ENCODE data around the gene PTPN6. TPM values are rescaled to one million over a fixed set of nuclear protein-coding genes. Genes with fewer than 3 reads are reported as not detected.
A peak's percentile ranks its signal among the peaks of the same experiment; 100 is the strongest.

Gene PTPN6
- total and polyA plus RNA-seq, 2 experiments from 2014 or later = 17.4 to 28.4 TPM

DNA sequence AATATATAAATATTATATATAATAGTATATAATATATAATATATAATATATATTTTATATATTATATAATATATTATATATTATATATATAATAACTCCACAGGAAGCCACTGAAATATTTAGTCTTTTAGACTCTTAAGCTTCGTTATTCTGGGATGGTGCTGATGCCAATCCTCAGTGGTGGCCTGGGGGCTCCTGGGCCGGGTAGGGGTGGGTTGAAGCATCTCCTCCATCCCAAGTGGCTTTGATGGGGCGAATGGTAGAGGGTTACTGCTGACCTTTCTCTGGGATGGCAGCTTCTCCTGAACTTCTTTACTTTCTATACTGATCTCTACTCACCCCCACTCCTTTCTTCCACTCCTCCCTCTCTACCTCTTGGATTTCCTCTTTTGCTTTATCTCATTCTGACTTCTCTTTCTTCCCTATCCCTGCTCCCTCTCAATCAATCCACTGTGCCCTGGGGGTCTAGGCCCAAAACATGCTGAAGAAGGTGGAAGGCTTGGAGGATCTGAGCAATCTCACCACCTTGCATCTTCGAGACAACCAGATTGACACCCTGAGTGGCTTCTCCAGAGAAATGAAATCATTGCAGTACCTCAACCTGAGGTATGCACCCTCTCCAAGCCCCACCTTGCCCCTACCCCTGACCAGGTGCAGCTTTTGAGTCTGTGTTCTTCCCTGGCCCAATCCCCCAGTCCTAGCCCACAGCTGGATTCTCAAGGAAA, 41.6 kb upstream of the PTPN6 start:
- Histone ChIP-seq H3K27ac (no peak overlapping the region), H3K36me3 (no peaks in the 10 kb centered on the region), H3K4me1 (ENCODE audit: low read depth) (peaks cover 4% of the 10 kb centered on the region), H3K27me3 (no peaks in the 10 kb centered on the region), H3K9me3 (ENCODE audit: low read depth) (no peaks in the 10 kb centered on the region), H3K4me3 (no peak overlapping the region)
- no peak for DNase-seq (ENCODE audit: low read depth in 1 of 2, low spot score in 1 of 2)
- TF ChIP-seq, protein P1, sequence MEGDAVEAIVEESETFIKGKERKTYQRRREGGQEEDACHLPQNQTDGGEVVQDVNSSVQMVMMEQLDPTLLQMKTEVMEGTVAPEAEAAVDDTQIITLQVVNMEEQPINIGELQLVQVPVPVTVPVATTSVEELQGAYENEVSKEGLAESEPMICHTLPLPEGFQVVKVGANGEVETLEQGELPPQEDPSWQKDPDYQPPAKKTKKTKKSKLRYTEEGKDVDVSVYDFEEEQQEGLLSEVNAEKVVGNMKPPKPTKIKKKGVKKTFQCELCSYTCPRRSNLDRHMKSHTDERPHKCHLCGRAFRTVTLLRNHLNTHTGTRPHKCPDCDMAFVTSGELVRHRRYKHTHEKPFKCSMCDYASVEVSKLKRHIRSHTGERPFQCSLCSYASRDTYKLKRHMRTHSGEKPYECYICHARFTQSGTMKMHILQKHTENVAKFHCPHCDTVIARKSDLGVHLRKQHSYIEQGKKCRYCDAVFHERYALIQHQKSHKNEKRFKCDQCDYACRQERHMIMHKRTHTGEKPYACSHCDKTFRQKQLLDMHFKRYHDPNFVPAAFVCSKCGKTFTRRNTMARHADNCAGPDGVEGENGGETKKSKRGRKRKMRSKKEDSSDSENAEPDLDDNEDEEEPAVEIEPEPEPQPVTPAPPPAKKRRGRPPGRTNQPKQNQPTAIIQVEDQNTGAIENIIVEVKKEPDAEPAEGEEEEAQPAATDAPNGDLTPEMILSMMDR (IDR thresholded peaks at IDR 0.05; ENCODE audit: low read depth, low read length) = no peak

DNA sequence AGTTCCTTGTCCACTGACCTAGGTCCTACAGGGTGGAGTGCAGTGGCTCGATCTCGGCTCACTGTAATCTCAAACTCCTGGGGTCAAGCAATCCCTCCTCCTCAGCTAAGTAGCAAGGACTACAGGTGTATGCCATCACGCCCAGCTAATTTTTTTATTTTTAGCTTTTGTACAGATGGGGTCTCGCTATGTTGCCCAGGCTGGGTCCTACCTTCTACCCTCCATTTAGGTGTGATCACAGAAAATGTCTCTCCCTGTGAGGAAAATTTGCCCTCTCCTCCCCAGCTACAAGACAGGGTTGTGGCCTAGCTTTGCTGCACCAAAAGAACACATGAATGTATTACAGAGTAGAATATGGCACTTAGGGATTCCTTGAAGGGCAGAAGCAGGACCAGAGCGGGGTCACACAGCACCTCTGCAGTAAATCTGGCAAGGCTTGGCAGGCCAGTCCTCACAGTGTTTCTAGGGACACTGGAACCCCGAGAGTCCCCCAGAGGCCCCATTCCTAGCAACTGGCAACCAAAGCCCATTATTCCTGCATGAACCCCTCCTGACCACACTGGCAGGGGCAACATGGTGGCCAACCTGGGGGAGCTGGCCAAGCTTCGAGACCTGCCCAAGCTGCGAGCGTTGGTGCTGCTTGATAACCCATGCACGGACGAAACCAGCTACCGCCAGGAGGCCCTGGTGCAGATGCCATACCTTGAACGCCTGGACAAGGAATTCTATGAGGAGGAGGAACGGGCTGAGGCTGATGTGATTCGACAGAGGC, 38.8 kb upstream of the PTPN6 start:
- no peak for DNase-seq (ENCODE audit: low read depth in 1 of 2, low spot score in 1 of 2)
- Histone ChIP-seq H3K36me3 (no peaks in the 10 kb centered on the region), H3K4me3 (no peak overlapping the region)

DNA sequence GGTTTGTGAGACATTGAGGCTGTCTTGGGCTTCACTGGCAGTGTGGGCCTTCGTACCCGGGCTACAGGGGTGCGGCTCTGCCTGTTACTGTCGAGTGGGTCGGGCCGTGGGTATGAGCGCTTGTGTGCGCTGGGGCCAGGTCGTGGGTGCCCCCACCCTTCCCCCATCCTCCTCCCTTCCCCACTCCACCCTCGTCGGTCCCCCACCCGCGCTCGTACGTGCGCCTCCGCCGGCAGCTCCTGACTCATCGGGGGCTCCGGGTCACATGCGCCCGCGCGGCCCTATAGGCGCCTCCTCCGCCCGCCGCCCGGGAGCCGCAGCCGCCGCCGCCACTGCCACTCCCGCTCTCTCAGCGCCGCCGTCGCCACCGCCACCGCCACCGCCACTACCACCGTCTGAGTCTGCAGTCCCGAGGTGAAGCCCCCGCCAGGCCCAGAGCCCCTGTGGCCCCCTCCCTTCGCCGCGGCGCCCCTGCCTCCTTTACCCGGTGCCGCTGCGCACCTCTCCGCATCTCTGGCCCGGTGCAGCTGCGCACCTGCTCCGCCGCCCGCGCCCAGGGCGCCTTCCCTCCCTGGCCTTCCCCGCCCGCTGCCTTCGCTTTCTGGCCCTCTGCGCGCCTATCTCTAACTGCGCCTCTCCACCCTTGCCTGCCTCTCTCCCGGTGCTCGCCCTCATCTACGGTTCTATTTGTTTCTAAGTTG, 36.8 kb upstream of the PTPN6 start, which contains the start of gene ENO2:
Gene ENO2, plus strand, starts transcription at position 335 of the 701 bp plus-strand sequence. CDS start 1,253 bp downstream, outside the sequence.
- no peaks in the 10 kb centered on the region for H3K9me3 ChIP-seq (ENCODE audit: low read depth)
- peaks cover 2% of the 10 kb centered on the region for H3K36me3 ChIP-seq
- no peak within 1 kb of the TSS for H3K27ac ChIP-seq
- H3K27me3 ChIP-seq = no peaks in the 10 kb centered on the region
- H3K4me1 ChIP-seq (ENCODE audit: low read depth) = no peaks in the 10 kb centered on the region
- TF ChIP-seq, protein P1 (IDR thresholded peaks at IDR 0.05; ENCODE audit: low read depth, low read length) = no peak
- DNase-seq (ENCODE audit: low read depth in 1 of 2, low spot score in 1 of 2) = peak; percentile 66 to 80
- H3K4me3 ChIP-seq = peak within 1 kb of the TSS; percentile 69

More for the DNA sequence above, 38.8 kb upstream of the PTPN6 start:
- TF ChIP-seq, protein P1 (IDR thresholded peaks at IDR 0.05; ENCODE audit: low read depth, low read length) = no peak
- Histone ChIP-seq H3K4me1 (ENCODE audit: low read depth) (no peaks in the 10 kb centered on the region), H3K27me3 (no peaks in the 10 kb centered on the region), H3K27ac (no peak overlapping the region), H3K9me3 (ENCODE audit: low read depth) (no peaks in the 10 kb centered on the region)

DNA sequence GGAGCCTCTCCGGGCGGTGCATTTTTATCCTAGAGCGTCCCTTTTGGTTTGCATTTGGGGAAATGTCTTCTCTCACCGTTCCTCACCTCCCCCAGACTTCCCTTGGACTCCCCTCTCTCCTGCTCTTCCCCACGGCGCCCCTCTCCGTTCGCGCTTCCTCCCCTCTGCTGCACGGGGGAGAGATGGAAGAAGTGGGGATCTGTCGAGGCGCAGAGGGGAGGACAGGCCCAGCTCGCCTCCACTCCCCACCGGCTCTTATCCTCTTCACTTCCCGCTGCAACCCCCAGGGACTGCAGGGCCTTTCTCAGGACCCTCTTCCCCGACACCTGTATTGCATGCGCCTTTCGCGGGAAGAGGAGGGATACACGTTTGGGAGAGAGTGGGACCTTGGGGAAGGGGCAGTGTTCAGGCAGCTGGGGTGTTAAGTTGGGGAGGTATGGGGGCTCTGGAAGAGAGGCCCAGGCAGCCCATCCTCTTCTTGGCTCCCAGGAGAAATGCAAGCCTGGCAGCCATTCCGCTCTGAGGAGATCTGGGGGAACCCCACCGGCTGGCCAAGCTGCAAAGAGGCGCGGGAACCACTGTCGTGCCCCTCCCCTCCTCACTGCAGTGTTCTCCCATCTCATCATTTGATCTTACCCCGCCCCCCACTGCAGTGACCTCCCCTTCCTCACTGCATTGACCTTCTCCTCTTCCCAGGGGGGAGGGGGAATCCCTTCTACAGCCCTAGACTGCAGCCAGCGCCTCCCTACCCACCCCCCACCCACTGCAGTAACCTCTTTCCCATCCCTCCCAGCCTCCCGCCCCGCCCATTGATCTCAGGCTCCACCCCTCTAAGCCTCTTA, 36.0 kb upstream of the PTPN6 start:
- H3K9me3 ChIP-seq (ENCODE audit: low read depth) = no peaks in the 10 kb centered on the region
- peak in 1 of 2 donors; percentile 27 for DNase-seq (ENCODE audit: low read depth in 1 of 2, low spot score in 1 of 2)
- no peak overlapping the region for H3K27ac ChIP-seq
- H3K36me3 ChIP-seq = peaks cover 2% of the 10 kb centered on the region
- no peaks in the 10 kb centered on the region for H3K4me1 ChIP-seq (ENCODE audit: low read depth)
- H3K4me3 ChIP-seq = peak overlapping the region; percentile 69
- TF ChIP-seq, protein P1 (IDR thresholded peaks at IDR 0.05; ENCODE audit: low read depth, low read length) = no peak
- H3K27me3 ChIP-seq = no peaks in the 10 kb centered on the region
